RWPE2 (cell line): Measurements from ENCODE around the gene HHATL.
A peak's percentile ranks its signal among the peaks of the same experiment; 100 is the strongest.

Experiments
- ATAC-seq: fragments of 200-7000 bp; cut with Tn5 transposase; 3 replicates; pipeline ENCODE4 v1.9.1; 2021; ENCODE audit warnings: low read depth
- DNase-seq: peaks from one replicate; pipeline ENCODE4 v3.0.0-alpha.2; 2020; ENCODE audit warnings: low spot score
- H3K27ac ChIP-seq: fragments of 450-650 bp; 2 replicates; pipeline ENCODE4 v1.5.1; 2017; ENCODE audit warnings: mild to moderate bottlenecking; ENCODE audit not compliant: poor library complexity, severe bottlenecking
- H3K27me3 ChIP-seq: fragments of 250-450 bp; sonication (Bioruptor Pico); 2 replicates; pipeline ENCODE4 v1.5.1; 2021; ENCODE audit warnings: mild to moderate bottlenecking, moderate library complexity; ENCODE audit not compliant: insufficient read depth, poor library complexity, severe bottlenecking
- H3K36me3 ChIP-seq: fragments of 250-450 bp; sonication (Bioruptor Pico); 2 replicates; pipeline ENCODE4 v1.5.1; 2020; ENCODE audit warnings: low read depth, mild to moderate bottlenecking, moderate library complexity
- H3K4me1 ChIP-seq: fragments of 250-450 bp; sonication (Bioruptor Pico); 2 replicates; pipeline ENCODE4 v1.5.1; 2021; ENCODE audit warnings: mild to moderate bottlenecking, moderate library complexity; ENCODE audit not compliant: insufficient read depth, poor library complexity, severe bottlenecking
- H3K4me3 ChIP-seq: fragments of 250-450 bp; sonication (Bioruptor Pico); 2 replicates; pipeline ENCODE4 v1.5.1; 2021; ENCODE audit warnings: mild to moderate bottlenecking, moderate library complexity; ENCODE audit not compliant: severe bottlenecking
- H3K9me3 ChIP-seq: fragments of 250-450 bp; sonication (Bioruptor Pico); 2 replicates; pipeline ENCODE4 v1.5.1; 2021; ENCODE audit warnings: mild to moderate bottlenecking, moderate library complexity; ENCODE audit not compliant: severe bottlenecking
- CTCF ChIP-seq: fragments of 450-650 bp; IDR thresholded peaks from one replicate; pipeline ENCODE4 v1.5.1; 2017; ENCODE audit warnings: mild to moderate bottlenecking, moderate library complexity; ENCODE audit not compliant: poor library complexity, severe bottlenecking

The HHATL gene

GRCh38 chr3:42711491-42712343, 9.1 kb upstream of the HHATL start:
- Histone ChIP-seq H3K27ac (no peak overlapping the region), H3K4me3 (no peak overlapping the region), H3K9me3 (no peaks in the 10 kb centered on the region), H3K27me3 (no peaks in the 10 kb centered on the region), H3K36me3 (no peaks in the 10 kb centered on the region), H3K4me1 (no peaks in the 10 kb centered on the region)
- DNase-seq (no peak), ATAC-seq (peak; percentile 23; the same call in 1 of the 3 replicates)
- TF ChIP-seq CTCF = no peak

GRCh38 chr3:42710323-42711021, 7.9 kb upstream of the HHATL start:
- DNase-seq = no peak
- Histone ChIP-seq H3K36me3 (no peaks in the 10 kb centered on the region), H3K27me3 (no peaks in the 10 kb centered on the region), H3K9me3 (no peaks in the 10 kb centered on the region), H3K4me3 (no peak overlapping the region), H3K4me1 (no peaks in the 10 kb centered on the region), H3K27ac (no peak overlapping the region)
- TF ChIP-seq CTCF = no peak
- no peak for ATAC-seq

- H3K36me3 ChIP-seq = no peaks in the 10 kb centered on the region
- no peak overlapping the region for H3K27ac ChIP-seq
- TF ChIP-seq CTCF = no peak
- H3K4me3 ChIP-seq = no peak overlapping the region
- no peak for ATAC-seq
- DNase-seq = no peak
- H3K4me1 ChIP-seq = no peaks in the 10 kb centered on the region
- H3K9me3 ChIP-seq = no peaks in the 10 kb centered on the region
- no peaks in the 10 kb centered on the region for H3K27me3 ChIP-seq
Observed at GRCh38 chr3:42709621-42710020, 7.0 kb upstream of the HHATL start.

- DNase-seq (no peak), ATAC-seq (no peak)
- no peaks in the 10 kb centered on the region for H3K36me3 ChIP-seq
- H3K4me3 ChIP-seq = no peak overlapping the region
- no peaks in the 10 kb centered on the region for H3K4me1 ChIP-seq
- no peak overlapping the region for H3K27ac ChIP-seq
- TF ChIP-seq CTCF = no peak
- no peaks in the 10 kb centered on the region for H3K27me3 ChIP-seq
- H3K9me3 ChIP-seq = no peaks in the 10 kb centered on the region
Observed at GRCh38 chr3:42708611-42709151, 6.1 kb upstream of the HHATL start.
